NOMO-1 (cell line): ENCODE results near the gene LYSMD4.

Experiments
- DNase-seq, 2 experiments: peaks; one replicate each; lab custom pipeline; 2025; ENCODE audit not compliant: unreplicated experiment in 2 of 2; lab: John Stamatoyannopoulos, UW

LYSMD4 gene

DNA sequence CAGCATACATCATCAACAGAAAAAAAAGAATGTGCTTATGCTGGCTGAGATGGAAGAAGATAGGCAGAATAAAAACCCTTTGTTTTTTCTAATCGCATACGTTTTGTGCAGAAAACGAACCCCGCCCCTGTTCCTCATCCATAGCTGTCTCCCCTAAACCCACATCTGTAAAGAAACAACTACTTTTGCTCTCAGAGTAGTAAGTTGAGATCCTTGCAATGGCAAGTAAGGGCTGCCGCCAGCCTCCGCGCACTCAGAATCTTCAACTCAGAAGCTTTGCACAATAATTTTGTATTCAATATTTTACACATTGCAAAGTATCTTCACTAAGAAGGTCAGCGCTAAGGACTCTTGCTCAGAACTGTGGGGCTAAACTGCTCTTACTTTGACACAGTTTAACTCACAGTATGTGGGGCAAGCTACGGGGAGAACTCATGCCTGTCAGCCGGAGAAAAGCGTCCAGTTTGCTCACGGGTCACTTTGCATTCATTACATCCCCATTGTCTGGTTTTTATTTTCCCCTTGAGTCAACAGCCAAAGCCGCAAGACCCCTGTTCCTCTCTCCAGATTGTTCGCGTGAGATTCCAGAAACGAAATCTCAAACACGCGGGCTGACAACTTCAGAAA is 1.0 kb downstream of the LYSMD4 start:
- no peak for DNase-seq

GRCh38 chr15:99731336-99732123 is 1.7 kb downstream of the LYSMD4 start:
- DNase-seq, result no peak

- no peak for DNase-seq
These were observed 3.3 kb downstream of the LYSMD4 start for GRCh38 chr15:99729920-99730319.

- no peak for DNase-seq
These were observed 3.9 kb downstream of the LYSMD4 start for GRCh38 chr15:99729327-99729726.

DNA sequence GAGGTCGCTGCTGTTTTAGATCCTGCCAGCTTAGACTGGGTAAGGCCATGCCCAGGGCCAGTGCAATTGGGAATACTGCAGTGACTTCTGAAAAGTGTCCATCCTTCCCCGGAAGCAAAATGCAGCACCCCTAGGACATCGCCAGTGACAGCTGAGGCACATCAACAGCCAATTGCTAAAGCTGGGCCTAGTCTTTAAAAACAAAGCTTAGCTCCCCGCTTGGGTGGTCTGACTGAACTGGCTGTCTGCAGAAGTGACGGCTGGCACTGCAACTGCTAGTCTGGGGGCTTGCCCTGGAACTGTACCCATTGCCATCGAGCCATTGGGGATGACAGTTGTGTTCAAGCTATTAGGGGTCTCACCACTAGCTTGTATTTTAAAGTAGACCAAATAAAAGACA is 4.3 kb downstream of the LYSMD4 start:
- DNase-seq, result no peak

GRCh38 chr15:99727733-99728132 is 5.5 kb downstream of the LYSMD4 start:
- no peak for DNase-seq

DNA sequence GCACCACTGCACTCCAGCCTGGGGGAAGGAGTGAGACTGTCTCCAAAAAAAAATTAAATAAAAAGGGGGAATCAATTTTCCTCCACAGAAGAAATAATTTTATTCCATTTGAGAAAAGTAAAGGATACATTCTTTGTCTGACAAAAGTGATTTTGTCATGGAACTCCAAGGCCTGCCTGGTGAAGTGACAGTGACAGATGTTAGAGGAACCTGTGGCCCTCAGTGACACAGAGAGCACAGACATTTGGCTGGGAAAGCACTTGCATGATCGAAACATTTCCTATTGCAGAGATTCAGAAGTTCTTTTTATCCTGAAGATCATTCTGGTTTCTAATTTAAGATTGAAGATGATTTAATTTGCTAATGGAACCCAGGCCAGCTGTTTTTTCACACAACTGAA is 5.9 kb downstream of the LYSMD4 start:
- no peak for DNase-seq

- DNase-seq, result no peak
These were observed 6.9 kb downstream of the LYSMD4 start for GRCh38 chr15:99726333-99726732.

DNA sequence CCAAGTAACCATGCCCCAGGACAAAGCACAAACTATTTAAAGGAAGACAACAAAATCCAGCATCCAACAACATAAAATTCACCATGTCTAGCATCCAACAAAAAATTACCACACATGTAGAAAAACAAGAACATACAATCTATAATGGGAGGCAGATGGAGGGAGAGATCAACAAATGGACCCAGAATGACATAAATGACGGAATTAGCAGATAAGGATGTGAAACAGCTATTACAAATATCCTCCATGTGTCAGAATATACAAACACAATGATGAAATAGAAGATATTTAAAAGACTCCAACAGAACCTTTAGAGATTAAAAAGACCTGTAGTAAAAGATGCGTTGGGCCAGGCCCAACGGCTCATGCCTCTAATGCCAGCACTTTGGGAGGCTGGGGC is 10.8 kb downstream of the LYSMD4 start:
- no peak for DNase-seq

GRCh38 chr15:99721896-99722295 is 11.3 kb downstream of the LYSMD4 start:
- DNase-seq, result no peak

DNA sequence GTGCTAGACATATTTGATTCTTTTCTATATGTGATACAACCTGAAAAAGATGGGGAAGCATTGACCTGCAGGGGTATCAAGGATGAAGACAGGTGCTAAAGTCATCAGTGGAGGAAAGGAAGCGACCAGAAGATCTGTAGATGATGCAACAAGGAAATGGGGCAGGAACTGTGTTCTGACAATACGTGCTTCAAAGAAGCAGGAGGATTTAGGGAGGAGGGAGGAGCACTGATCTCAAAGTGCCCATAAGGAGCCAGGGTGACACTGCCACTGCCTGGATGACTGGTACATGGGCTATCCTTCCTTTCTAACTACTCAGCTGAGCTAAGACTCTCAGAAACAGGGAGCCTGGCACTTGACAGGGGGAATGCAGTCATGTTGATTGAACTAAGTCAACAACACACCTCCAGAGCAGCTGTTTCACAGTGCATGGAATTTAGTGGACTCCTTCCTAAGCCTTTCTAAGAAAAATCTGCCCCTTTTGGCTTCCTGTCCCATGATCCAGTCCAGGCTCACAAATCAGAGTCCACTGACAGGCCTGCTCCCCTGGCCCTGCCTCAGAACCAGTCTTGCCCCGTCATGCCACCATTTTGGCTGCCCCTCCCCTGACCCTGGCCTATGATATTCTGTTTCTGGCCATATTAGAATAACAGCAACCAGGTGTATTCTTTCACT is 12.0 kb downstream of the LYSMD4 start:
- no peak for DNase-seq

DNA sequence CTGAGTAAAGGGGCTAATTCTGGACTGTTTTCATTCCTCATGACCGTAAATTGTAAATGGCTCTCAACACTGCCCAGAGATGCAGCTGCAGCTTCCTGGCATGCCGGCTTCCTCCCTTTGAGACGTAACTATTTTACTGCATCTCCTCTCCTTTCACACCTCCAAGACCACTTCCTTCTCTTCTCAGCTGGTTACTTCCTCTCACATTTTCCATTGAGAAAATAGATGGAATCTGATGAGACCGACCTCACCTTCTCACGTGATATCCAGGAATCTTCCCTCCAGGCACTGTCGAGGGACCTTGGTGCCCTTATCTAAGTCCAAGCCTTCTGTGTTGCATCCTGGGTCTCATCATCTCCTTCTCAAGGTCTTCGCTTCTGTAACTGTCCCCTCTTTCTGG is 12.7 kb downstream of the LYSMD4 start:
- no peak for DNase-seq

- DNase-seq, result peak in 1 of 2 experiments; percentile 16
These were observed 14.1 kb downstream of the LYSMD4 start for GRCh38 chr15:99719096-99719541.

- DNase-seq, result no peak
These were observed 14.8 kb downstream of the LYSMD4 start for GRCh38 chr15:99718421-99718820.

DNA sequence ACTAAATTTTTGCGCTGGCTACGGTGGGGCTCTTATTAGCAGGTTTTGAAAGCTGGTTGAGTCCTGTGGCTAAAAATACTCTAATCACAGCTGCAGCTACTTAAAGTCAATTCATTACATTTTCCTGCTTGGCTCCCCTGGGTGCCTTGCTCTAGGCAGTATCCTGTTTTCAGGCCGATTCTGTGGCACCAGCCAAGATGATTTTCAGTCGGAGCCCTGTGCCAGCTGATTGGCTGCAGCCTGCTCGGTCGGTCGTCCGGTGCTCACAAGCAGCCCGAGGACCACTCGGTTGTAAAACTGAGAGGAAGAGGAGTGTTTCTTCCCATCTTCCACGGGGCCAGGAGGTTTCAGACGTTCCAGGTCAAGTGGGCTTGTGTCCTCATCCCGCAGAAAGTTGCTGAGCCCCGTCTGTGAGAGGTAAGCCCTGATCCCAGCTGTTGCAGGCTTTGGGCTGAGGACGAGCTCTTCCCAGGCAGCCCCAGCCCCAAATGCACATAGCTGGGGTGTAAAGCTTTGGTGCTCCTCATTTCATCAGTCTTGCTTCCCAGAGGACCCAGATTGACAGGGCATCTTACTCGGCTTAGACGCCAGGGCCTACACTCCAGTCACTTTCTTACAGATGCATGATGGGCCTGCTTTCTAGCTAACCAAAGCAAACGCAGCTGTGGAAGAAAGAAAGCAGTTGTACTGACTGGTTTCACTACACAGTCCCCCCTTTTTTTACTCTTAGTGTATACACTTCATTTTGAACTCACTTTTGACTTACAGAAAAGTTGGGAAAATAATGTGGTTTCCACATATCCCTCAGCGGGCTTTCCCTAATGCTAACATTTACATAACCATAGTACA is 15.9 kb downstream of the LYSMD4 start:
- DNase-seq, result no peak

DNA sequence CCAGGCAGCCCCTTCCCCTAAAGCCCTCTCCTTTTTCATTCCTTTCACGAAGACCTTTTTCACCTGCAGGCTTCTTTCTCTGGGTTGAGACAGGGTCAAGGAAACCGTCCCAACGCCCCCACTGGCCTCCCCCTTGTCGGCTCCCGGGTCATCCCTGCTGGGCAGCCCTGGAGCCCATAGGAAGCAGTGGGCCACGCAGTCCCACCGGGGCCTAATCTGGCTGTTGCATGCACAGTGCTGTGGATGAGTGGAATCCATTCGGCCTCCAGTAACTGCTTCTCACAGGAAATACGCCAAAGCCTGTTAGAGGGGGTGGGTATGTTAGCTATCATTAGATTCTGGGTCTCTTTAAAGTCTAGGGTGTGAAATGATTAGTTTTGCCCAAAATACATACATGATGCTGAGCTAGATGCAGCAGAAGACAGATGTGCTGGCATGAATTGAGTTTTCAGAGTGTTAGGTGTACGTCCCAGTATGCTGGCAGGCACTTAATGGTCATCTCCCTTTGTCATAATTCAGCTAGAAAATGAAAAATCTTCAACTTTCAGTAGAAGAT is 16.6 kb downstream of the LYSMD4 start:
- DNase-seq, result no peak

GRCh38 chr15:99712415-99712814 is 20.8 kb downstream of the LYSMD4 start:
- DNase-seq, result no peak

GRCh38 chr15:99711625-99712024 is 21.6 kb downstream of the LYSMD4 start:
- no peak for DNase-seq

- no peak for DNase-seq
These were observed 23.8 kb downstream of the LYSMD4 start for GRCh38 chr15:99709243-99709986.

DNA sequence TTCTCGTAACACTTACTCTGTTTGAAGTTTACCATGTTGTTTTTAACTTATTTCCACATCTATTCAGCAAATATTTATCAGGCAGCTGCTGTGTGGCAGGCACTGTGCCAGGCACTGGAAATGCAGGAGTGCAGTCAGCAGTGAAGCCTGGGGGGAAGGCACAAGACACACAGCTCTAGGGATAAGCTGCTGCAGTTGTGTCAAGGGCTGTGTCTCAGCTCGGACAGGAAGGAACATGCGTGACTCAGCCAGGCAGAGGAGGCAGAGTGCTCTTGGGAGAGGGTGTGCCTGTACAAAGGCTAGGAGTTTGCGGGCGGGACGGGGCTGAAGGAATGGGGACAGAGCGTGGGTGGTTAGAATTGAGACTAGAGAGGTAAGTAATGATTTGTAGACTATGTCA is 24.7 kb downstream of the LYSMD4 start:
- DNase-seq, result no peak
